Measurements from ENCODE around the gene ANKRD63.

ANKRD63 gene

DNA sequence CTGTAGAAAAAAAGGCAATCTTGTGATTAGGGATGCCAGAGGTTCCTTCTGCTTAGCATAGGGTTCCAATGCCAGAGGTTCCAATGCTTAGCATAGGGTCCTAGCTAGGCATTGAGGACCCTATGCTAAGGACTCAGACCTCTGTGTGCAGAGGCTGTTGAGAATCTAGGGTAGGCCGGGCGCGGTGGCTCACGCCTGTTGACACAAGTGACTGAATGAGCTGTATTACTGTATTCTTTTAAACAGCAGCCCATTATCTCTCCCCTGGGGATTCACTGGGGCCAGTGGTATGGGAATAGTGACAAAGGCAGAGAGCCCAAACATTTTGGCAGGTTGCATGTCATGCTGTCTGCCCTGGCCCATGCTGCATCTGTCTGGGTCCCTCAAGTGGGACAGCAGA, 27.8 kb downstream of the ANKRD63 start:
- DNase-seq: no peak

DNA sequence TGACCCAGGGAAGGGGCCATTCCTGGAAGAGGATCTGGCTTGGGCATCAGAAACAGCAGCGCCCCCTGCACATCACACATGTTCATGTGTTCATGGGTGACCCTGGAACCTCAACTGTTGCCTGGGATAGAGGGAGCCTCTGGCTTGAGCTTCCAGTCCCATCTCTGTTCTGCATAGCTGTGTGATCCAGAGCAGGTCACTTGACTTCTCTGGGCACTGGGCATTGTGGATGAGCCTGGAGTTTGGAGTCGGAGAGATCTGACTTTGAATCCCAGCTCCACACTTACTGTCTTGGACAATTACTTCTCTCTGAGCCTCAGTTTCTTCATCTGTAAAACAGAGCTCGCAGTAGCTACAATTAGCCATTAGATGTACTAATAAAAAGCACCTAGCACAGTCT, 28.4 kb downstream of the ANKRD63 start:
- DNase-seq: no peak

DNA sequence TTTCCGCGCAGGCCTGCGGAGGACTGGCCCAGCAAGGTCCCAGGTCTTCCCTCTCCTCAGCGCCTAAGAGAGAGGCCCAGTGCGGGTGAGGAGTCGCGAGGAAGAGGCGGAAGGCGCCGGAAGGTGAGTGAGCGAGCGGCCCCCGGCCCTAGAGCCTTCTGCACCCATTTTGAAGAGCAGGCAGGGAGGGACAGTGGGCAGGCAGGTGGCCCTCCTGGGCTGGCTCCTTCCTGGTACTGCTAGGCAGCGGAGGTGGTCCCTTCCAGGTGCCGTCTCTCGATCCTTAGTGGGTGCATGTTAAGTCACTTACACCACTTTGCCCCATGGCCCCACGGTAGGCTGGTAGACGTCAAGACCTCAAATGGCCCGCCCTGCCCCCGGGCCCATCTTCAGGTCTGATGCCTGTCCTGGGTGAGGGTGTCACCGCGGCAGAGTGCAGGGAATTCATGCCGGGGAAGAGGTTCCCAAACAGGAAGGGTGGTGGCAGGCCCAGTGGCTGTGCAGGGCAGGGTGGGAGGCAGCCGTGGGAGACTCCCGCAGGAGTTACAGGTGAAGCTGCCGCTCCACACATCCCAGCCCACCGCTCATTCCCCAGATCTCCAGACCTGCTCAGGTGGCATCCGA, 29.6 kb downstream of the ANKRD63 start:
- DNase-seq: no peak

DNA sequence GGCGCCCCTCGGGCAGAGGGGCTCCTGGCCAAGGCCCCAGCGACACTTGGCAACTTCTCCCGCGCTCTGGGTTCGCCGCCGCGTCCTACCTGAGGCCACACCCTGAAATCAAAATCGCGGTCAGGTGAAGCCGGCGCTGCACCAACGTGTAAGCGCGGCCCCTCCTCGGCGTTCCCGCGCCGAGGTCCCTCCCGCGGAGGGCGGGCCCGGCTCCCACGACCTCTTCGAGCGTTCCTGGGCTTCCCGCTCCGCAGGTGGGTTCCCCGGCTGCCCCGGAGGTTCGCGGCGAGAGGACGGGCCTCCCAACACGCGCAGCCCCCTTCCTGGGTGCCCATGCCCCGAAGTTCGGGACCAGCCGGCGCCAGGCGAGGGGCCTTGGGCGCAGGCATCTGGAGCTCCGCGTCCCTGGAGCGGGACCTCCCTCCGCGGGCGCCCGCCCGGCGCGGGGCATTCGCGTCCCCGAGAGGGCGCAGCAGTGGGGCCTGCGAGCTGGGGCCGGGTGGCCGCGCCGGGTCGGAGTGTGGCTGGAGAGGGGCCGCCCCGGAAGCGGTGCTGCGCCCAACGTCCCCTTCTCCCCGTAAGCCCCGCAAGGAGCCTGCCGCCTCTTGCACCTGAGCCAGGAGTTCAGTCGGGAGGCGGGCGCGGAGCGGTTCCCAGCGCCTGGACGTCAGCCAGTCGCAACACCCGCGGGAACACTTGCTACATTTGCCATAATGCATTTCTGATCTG, 30.3 kb downstream of the ANKRD63 start:
- DNase-seq: no peak

DNA sequence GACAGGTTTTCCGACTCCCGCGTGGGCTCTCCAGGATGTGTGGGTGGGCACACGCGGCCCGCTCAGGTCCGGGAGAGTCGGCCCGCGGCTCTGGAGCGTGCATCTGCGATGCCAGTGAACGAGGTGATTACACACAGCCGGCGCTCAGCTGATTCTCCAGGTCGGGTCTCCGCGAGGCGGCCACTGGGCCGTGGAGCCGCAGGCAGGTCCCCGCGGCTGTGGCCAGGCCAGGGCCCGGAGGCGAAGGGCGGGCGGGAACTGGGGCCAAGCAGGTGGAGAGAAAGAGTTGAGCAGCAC, 30.8 kb downstream of the ANKRD63 start:
- peak; percentile 24 for DNase-seq

DNA sequence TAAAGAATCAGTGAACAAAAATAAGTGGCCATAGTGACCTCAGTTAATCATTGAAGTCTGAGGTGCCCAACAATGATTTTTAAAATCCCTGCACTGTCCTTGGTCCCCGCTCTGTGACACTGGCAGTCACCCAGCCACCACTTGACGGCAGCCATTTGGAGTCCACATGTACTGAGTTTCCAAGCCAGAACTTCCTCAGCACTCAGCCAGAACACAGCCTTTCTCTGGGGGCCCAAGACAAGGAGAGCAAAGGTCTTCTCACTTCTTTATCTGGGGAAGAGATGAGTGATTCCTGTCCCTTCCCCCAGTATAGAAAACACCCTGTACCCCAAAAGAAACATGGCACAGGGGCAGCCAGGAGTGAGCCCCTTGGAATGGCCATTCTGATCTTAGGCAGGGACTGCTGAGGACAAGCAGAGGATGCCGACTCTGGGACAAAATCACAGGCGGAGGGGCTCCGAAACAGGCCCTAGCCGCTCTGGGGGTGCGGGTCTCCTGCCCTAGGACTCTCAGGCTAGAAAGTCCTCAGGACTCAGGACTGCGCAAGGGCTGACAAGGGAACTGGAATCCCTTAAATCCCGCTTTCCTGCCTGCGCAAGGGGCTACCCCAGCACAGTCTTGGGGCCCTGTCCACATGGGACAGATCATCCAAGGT, 31.3 kb downstream of the ANKRD63 start:
- DNase-seq: peak; percentile 12

DNA sequence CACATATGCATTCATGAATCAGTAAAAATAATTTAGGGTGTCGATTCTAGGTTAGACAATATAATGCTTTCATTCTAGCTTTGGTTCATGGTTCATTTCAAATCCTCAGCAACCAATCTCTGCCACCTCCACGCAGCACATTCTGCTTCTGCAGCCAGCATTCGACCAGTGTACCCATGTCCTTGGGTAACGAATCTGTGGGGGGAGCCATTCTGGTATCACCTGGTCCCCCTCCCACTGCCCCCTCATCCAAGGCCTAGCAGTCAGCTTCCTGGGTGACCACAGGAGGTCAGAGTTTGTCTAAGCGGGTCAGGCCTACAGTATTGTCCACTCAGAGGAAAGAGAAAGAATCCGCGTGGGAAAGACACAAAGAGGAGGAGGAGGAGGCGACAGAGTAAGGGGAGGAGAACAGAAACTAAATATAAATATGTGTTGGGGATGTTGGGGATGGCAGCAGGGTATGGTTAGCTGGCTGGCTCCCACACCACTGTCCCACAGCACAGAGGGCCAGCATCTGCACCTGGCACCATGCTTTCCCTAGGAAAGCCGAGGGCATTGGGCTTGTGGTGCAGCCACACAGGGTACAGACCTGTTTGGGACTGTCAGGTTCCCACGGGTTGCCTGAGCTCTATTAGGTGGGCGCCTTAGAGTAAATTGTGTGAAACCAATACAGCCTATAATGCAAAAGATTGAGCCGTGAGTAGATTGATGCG, 31.9 kb downstream of the ANKRD63 start:
- DNase-seq: peak; percentile 15

DNA sequence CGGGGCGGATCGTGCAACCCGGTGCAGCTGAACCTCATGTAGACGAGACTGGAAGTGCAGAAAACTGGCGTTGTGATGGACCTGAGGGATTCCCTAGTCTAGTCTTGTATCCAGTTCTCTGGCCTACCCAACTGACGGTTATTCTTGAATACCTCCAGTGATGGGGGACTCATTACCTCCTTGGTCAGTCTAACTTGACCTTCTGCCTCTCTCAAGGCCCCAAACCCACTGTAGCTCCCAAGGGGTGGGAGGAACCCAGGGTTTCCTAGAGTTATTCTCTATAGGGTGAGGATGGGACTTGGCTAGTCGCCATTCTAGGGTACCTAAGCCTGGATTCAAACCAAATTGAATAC, 32.6 kb downstream of the ANKRD63 start:
- DNase-seq: no peak

DNA sequence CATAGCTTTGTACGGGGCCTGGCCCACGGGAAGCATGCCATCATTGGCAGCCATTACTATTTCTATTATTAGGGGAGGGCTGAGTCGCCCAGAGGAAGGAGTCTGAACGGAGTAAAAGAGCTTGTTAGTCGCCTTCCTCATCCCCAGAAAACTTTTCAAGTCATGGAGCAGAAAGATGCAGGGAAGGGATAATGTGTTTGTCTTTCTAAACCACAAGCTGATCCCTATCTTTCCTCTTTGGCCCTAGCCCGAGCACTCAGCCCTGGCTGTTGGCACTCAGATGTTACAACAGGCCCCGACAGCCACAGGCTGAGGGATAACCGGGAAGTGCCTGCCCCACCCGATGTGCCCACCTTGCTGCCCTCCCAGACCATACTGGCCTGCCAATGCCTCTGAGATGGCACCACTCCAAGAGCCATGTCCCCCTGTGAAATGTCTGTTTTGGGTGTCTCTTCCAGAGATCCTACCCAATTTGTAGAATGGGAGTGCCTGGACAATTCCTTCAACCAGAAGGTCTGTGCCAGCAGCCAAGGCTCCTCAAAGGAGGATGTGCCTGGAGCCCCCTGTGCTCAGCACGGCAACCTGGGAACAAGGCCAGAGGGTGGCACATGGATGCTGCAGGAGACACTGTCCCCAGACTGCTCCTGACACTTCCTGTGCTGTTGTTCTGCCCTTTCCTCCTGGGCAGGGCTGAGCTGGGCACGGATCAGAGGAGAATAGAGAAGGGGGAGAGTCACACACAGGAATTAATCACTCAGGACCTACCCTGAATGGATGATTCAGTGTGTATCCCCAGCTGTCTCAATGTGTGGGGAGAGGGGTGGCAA, 33.2 kb downstream of the ANKRD63 start:
- DNase-seq: no peak

DNA sequence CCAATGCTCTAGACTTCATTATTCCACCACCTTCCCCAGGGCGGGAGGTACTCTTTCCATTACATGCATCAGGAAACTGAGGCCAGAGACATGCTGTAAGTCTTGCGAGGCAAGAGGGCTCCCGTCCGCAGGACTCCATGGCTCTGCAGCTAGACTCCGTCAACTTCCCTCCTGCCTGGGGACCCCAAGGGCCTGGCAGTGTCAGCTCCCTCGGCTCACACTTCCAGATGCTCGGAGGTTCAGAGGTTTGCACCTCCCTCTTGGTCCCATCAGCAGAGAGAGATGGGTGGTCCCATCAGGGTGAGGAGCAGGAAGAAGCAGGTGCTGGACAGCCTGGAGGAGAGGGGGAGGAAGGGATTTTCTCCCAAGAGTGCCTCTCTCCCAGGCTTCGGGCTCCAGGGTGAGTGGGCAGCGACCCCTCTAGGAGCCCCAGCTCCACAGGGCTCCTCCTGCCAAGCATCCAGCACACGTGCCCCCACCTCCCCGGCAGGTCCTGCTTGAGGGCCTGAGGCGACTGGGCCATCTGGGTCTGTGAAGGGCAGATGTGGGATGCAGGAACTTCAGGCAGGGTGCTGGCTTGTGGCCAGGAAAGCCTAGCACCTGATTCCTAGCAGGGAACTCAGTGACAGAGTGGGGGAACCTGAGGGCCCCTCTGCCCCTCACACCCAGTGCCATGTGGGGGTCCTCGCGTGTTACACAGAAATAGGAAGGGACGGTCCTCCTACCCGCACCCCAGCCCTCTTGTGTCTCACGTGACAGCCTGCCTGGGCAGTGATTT, 34.7 kb downstream of the ANKRD63 start:
- DNase-seq: no peak

DNA sequence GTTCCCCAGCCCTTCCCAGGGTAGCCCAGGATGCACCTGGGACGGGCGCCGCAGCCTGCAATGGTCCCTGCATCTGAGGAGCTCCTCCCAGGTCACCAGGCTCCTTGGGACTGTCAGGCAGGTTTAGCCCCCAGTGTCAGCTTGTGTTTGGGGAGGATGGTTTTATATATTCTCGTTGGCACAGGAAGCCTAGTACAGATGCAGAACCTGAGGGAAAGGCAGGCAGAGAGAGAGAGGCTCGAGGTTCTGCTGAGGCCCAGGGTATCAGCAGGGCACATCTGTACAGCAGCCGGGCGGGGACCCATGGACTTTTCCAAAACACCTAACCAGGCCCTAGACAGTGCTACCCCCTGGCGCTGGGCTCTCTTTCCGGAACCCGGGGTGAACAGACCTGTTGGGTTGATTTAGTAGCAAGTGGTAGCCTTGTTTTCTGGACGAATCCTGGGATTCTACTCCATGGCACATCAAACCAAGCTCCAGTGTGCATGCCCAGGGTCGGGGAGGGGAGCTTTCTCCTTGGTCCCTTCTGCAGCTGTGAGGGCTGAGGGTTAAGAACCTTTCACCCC, 35.4 kb downstream of the ANKRD63 start:
- DNase-seq: no peak

DNA sequence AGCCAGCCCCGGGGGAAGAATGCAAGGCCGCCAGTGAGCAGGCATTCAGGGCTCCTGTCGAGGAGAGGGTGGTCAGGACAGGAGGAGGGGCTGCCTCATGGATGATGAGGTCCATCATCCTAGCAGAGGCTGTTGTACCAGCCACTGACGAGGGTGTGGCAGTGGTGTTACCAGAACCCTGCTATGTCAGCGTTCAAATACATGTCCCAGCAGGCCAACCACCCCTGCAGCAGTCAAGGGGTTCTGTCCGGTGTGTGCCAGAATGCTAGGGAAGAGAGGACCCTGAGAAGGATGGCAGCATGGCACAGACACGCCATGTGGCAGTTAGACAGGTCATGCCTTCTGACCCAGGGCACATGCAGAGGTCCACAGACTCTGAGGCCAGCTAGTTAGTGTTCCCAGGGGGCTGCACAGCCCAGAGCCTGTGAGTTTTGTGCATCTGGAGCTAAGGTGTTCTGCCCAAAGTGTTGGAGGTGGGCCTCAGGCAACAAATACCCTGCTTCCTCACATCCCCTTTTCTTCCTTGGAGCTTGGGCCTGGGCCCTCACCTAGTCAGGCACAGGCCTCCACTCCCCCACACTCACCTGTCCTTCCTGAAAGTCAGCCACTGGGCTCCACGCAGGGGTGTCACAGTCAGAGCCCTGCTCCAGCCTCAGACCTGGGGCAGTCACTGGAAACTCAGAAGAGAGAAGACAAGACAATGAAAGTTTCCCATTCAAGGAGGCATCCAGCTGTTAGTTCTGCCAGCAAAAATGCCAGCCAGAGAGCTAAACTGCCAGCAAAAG, 36.2 kb downstream of the ANKRD63 start:
- no peak for DNase-seq

DNA sequence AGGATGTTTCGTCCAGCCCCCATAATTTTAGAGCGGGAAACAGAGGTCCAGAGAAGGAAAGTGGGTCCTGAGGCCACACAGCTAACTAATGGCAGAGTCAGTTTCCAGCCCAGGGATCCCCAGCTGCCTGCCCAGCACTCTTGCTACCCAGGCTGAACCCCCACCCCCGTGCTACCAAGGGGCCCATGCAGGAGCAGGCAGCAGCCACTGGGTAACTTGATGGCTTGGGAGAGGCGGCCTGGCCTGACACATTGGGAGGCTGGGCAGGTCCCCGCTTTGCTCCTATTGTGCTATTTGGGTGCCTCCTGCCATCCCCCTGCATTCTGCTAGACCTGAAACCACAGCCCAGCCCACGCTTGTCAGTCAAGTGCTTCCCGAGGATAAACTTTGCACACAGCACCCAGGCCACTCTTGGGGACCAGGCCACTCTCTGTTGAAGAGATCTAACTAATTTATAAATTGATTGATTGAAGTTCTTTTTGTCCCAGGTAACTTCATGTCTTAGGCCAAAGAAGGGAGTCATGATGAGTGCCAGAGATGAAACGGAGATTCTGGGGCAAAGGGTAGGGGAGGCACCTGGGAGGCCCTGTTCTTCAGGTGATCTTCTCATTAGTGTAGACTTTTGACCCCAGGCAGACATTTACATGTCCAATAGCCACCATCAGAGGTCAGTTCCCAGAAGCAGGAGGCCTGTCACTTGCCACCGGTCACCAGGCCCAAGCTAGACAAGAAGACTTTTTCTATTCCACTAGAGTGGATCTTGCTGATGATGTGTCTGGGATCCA, 37.0 kb downstream of the ANKRD63 start:
- DNase-seq: no peak

DNA sequence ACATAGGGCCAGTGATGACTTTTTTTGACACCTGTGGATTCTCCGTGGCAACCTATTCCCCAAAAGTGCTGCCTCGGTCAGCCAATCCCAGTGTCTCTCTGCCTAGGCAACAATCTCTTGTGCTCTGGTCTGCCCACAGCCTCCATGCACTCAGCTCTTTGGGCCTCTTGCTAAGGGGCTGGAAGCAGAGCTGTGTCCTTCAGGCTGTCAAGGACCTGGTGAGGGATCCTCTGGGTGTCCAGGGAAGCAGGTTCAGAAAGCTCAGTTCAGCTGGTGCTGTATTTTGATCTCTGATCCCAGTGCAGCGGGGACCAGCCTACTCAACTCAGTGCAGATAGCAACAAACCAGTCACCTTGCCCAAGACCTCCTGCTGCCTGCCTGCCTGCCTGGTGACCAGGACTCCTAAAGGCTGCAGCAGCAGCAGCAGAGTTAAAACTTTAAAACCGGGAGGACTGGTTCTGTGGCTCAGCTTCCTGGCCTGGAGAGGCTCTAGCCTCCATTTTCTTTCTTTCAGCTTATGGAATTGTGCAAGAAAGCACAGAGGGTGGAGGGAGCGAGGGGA, 37.8 kb downstream of the ANKRD63 start:
- DNase-seq: no peak

DNA sequence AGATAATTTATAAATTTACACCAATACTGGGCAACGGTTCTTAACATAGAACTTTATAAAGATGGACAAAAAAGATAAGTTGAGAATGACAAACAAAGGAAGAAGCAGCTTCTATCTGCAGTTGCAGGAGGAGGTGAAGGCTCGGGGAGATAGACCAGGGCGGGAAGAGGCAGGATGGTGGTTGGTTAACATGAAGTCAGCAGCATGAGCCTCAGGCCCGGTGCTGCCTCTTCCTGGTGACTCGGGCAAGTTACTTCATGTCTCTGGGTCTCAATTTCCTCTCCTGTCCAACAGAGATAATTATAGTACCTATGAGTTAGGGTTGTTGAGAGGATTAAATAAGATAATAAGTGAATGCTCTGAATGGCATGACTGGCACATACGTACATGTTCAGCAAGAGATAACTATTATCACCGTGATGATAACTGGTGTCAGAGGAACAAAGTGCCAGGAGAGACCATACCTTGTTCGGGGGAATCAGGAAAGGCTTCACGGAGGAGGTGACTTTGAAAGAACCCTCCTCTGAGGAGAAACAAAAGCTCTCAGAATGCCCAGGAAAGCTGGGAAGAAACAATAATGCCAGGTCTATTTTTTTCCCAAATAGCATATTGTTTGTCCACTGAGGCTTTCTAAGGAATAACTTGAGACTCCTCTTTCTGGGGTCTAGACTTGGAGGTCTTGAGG, 39.6 kb downstream of the ANKRD63 start:
- DNase-seq: no peak

DNA sequence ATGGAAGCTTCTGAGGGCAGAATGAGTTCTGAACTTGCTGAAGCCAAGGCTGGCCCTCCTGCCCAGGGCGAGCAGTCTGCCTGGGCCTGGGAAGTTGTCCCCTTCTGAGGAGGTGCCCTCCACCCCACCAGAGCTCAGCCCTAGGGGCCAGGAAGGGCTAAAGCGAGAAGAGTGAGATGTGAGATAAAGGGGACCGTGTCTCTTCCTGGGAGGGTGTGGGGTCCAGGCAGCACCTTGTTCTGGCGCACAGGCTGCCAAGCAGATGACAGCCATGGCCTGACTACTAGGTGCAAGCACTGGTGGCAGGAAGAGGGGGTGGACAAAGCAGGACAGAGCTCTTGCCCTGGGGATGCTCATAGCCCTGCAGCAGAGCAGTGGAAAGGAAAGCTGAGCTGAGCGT, 40.3 kb downstream of the ANKRD63 start:
- no peak for DNase-seq

DNA sequence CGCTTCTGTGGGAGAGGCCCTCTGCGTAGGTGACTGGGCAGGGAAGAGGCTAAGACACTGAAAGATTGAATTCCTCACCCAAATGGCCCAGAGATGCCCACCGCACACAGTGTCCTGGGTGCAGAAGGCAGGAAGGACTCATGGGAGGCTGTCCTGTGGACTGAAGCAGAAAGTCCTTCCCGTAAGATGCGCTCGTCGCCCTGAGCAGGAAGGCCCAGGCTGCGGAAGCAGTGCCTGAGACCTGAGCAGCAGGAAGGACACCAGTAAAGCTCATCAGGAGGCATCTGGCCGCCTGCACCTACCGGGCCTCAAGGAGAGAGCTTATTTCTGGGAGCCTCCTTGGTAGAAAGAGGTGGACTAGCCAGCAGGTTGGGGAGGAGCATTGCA, 40.7 kb downstream of the ANKRD63 start:
- DNase-seq: no peak

DNA sequence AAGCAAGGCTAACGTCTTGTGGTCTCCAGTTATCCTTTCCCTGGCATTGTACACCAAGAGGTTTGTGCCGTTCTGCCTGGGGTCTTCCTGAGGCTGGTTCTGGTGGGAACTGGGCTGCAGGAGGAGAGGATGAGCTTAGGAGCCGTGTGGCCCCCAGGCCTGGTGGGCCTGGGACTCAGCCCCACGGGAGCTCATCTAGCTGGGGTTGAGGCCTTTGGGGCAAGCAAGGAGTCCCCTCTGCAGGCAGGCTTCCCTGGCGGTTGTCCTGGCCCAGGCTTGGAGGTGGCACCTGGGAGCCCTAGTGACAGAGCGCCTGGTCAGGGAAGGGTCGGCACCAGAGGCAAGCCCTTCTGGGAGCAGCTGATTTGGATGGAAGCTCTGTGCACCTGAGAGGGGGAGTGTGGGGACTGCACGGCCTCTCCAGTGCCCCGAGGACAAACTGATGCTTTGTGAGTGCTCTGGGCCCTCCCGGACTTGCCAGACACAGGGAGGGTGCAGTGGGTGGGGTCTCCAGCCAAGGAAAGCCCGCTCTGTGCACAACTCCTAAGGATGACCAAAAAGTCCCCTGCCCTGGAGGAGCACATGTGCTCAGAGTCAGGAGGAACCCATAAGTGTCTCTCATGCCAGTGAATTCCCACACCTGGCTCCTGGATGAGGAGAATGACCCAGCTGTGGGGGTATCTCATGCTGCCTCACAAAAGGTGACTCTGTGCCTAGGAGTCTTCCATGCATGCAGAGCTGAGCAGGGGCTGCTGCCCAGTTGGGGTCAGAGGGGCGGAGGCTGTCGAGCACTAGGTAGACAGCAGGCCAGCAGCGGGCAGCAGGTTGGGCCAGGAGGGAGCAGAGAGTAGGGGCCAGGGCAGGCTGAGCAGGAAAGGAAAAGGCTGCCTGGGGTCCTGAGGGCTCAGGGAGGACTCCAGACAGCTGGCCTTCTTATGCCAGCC, 41.3 kb downstream of the ANKRD63 start:
- no peak for DNase-seq

All from right hindlimb (tissue), 1 donor.